ENCODE results near the gene SORL1.

Gene SORL1

DNA sequence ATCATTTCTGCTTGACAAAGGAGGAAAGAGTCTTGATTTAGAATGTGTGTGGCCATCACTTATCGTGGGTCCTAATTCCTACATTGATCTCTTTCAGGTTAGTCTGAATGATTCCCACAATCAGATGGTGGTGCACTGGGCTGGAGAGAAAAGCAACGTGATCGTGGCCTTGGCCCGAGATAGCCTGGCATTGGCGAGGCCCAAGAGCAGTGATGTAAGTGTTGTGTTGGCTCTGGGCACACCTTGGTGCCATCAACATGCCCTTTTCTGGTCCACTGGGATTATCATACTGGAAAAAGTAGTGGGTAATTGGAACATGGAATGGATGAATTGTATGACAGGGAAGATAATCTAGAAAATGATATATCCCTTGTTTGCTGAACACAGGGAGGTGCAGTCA lies 17.8 kb downstream of the SORL1 start:
- H3K36me3 ChIP-seq (ENCODE audit: insufficient read depth), result no peaks in the 10 kb centered on the region
- H3K9ac ChIP-seq, result no peak overlapping the region
- H3K27ac ChIP-seq, result no peak overlapping the region
- no peak overlapping the region for H2AFZ ChIP-seq (ENCODE audit: low read depth)
- H3K79me2 ChIP-seq (ENCODE audit: insufficient read depth, low read depth), result no peaks in the 10 kb centered on the region
- TF ChIP-seq, protein P1, sequence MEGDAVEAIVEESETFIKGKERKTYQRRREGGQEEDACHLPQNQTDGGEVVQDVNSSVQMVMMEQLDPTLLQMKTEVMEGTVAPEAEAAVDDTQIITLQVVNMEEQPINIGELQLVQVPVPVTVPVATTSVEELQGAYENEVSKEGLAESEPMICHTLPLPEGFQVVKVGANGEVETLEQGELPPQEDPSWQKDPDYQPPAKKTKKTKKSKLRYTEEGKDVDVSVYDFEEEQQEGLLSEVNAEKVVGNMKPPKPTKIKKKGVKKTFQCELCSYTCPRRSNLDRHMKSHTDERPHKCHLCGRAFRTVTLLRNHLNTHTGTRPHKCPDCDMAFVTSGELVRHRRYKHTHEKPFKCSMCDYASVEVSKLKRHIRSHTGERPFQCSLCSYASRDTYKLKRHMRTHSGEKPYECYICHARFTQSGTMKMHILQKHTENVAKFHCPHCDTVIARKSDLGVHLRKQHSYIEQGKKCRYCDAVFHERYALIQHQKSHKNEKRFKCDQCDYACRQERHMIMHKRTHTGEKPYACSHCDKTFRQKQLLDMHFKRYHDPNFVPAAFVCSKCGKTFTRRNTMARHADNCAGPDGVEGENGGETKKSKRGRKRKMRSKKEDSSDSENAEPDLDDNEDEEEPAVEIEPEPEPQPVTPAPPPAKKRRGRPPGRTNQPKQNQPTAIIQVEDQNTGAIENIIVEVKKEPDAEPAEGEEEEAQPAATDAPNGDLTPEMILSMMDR (conservative IDR thresholded peaks at IDR 0.05; ENCODE audit: low read depth, low read length), result no peak
- H3K27me3 ChIP-seq (ENCODE audit: insufficient read depth, low read depth), result no peaks in the 10 kb centered on the region
- H3K4me3 ChIP-seq (IDR thresholded peaks at IDR 0.05; ENCODE audit: insufficient read depth, low read depth, low read length), result no peak overlapping the region
- H4K20me1 ChIP-seq (ENCODE audit: insufficient read depth), result no peaks in the 10 kb centered on the region
- H3K4me2 ChIP-seq, result no peak overlapping the region
- H3K4me1 ChIP-seq (ENCODE audit: low read depth, poor library complexity, severe bottlenecking), result no peaks in the 10 kb centered on the region

DNA sequence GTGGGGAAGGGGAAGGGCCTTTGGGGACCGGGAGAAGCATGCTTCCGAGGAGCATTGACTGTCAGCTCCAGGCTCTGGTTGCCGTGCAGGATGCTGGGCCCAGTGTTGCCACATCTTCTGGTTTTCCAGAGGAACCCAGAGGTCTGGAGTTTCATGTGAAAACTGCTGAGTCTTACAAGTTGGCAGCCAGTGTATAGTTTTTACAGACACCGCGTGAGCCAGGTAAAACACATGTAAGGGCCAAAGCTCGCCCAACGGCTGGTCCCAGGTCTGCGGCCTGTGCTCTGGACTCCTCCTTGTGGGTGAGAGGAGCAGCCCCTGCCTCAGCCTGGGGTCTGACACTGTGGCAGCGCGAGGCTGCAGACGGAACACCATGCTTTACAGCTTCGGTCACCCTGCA lies 19.1 kb downstream of the SORL1 start:
- H3K4me3 ChIP-seq (IDR thresholded peaks at IDR 0.05; ENCODE audit: insufficient read depth, low read depth, low read length), result no peak overlapping the region
- TF ChIP-seq, protein P1 (conservative IDR thresholded peaks at IDR 0.05; ENCODE audit: low read depth, low read length), result no peak
- H3K79me2 ChIP-seq (ENCODE audit: insufficient read depth, low read depth), result no peaks in the 10 kb centered on the region
- H3K27me3 ChIP-seq (ENCODE audit: insufficient read depth, low read depth), result no peaks in the 10 kb centered on the region
- H4K20me1 ChIP-seq (ENCODE audit: insufficient read depth), result no peaks in the 10 kb centered on the region
- no peak overlapping the region for H2AFZ ChIP-seq (ENCODE audit: low read depth)
- no peaks in the 10 kb centered on the region for H3K36me3 ChIP-seq (ENCODE audit: insufficient read depth)
- no peak overlapping the region for H3K27ac ChIP-seq
- H3K4me2 ChIP-seq, result no peak overlapping the region
- no peak overlapping the region for H3K9ac ChIP-seq
- no peaks in the 10 kb centered on the region for H3K4me1 ChIP-seq (ENCODE audit: low read depth, poor library complexity, severe bottlenecking)

DNA sequence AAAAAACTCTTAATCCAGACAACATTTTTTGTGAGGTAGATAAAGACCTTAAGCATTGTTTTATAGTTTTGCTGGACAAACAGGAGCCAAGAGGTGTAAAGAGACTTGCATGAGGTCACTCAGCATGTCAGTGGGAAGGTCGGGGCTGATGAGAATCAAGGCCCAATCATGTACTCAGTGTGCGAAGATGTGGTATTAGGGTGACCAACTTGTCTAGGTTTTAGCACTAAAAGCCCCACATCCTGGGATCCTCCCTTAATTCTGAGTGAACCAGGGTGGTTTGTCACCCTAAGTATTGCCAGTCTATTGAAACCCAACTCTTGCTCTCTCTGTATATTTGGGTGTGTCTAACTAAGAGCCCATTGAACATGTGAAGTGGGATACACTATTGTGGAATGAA lies 20.2 kb downstream of the SORL1 start:
- Histone ChIP-seq H2AFZ (ENCODE audit: low read depth) (no peak overlapping the region), H3K27ac (no peak overlapping the region), H3K4me3 (IDR thresholded peaks at IDR 0.05; ENCODE audit: insufficient read depth, low read depth, low read length) (no peak overlapping the region), H3K9ac (no peak overlapping the region), H3K79me2 (ENCODE audit: insufficient read depth, low read depth) (no peaks in the 10 kb centered on the region), H3K4me1 (ENCODE audit: low read depth, poor library complexity, severe bottlenecking) (no peaks in the 10 kb centered on the region), H3K36me3 (ENCODE audit: insufficient read depth) (no peaks in the 10 kb centered on the region), H4K20me1 (ENCODE audit: insufficient read depth) (no peaks in the 10 kb centered on the region), H3K27me3 (ENCODE audit: insufficient read depth, low read depth) (no peaks in the 10 kb centered on the region), H3K4me2 (no peak overlapping the region)
- TF ChIP-seq, protein P1 (conservative IDR thresholded peaks at IDR 0.05; ENCODE audit: low read depth, low read length), result no peak

DNA sequence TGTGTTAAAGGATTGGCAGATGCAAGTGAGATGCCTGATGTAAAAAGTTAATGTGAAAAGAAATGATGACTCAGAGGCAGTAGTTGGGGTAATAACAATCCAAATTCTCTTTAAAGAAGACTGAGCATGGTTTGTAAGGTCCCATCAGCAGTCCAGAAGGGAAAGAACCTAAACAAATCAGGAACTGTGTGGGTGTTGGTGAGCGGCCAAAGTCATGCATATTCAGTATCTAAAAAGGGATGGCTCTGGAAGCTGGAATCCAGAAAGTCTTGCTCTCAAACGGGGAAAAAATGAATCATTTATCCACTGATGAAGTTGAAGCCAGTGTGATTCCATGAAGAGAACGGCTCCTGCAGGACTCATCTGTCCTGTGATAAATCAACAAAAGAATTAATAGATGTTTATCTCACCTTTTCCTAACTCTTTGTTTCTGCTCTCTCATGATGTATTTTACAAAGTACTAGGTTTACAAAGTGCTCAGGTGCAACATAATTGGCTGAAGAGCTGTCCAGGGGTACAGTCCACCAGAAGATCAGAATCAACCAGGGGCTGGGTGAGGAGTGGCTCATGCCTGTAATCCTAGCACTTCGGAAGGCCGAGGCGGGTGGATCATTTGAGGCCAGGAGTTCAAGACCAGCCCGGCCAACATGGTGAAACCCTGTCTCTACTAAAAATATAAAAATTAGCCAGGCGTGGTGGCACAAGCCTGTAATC lies 21.1 kb downstream of the SORL1 start:
- no peaks in the 10 kb centered on the region for H3K79me2 ChIP-seq (ENCODE audit: insufficient read depth, low read depth)
- TF ChIP-seq, protein P1 (conservative IDR thresholded peaks at IDR 0.05; ENCODE audit: low read depth, low read length), result no peak
- no peaks in the 10 kb centered on the region for H3K36me3 ChIP-seq (ENCODE audit: insufficient read depth)
- no peak overlapping the region for H2AFZ ChIP-seq (ENCODE audit: low read depth)
- no peak overlapping the region for H3K27ac ChIP-seq
- no peaks in the 10 kb centered on the region for H3K27me3 ChIP-seq (ENCODE audit: insufficient read depth, low read depth)
- no peak overlapping the region for H3K4me2 ChIP-seq
- H3K4me1 ChIP-seq (ENCODE audit: low read depth, poor library complexity, severe bottlenecking), result no peaks in the 10 kb centered on the region
- H4K20me1 ChIP-seq (ENCODE audit: insufficient read depth), result no peaks in the 10 kb centered on the region
- no peak overlapping the region for H3K9ac ChIP-seq
- no peak overlapping the region for H3K4me3 ChIP-seq (IDR thresholded peaks at IDR 0.05; ENCODE audit: insufficient read depth, low read depth, low read length)
